GM12872 (cell line): ENCODE measurements around the gene MYH10.
A peak's percentile ranks its signal among the peaks of the same experiment; 100 is the strongest.

Source experiments
- TF ChIP-seq, protein P1 (sequence below): IDR thresholded peaks from 3 replicates; pipeline ENCODE4 v1.5.1; 2011; ENCODE audit warnings: low read depth, mild to moderate bottlenecking, low read length, moderate library complexity; ENCODE audit not compliant: insufficient read depth

Gene MYH10

DNA sequence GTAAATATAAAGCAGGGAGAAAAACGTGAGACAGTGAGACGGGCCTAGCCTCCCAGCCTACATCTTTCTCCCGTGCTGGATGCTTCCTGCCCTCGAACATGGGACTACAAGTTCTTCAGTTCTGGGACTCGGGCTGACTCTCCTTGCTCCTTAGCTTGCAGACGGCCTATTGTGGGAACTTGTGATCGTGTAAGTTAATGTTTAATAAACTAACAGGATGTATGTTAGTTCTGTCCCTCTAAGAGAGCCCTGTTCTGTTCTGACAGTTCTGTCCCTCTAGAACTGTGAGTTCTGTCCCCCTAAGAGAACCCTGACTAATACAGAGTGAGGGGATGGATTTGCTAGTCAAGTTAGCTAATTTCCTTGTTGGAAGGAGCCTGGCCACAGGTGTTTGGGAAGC is 16.7 kb upstream of the MYH10 start:
- TF ChIP-seq, protein P1, sequence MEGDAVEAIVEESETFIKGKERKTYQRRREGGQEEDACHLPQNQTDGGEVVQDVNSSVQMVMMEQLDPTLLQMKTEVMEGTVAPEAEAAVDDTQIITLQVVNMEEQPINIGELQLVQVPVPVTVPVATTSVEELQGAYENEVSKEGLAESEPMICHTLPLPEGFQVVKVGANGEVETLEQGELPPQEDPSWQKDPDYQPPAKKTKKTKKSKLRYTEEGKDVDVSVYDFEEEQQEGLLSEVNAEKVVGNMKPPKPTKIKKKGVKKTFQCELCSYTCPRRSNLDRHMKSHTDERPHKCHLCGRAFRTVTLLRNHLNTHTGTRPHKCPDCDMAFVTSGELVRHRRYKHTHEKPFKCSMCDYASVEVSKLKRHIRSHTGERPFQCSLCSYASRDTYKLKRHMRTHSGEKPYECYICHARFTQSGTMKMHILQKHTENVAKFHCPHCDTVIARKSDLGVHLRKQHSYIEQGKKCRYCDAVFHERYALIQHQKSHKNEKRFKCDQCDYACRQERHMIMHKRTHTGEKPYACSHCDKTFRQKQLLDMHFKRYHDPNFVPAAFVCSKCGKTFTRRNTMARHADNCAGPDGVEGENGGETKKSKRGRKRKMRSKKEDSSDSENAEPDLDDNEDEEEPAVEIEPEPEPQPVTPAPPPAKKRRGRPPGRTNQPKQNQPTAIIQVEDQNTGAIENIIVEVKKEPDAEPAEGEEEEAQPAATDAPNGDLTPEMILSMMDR = no peak

DNA sequence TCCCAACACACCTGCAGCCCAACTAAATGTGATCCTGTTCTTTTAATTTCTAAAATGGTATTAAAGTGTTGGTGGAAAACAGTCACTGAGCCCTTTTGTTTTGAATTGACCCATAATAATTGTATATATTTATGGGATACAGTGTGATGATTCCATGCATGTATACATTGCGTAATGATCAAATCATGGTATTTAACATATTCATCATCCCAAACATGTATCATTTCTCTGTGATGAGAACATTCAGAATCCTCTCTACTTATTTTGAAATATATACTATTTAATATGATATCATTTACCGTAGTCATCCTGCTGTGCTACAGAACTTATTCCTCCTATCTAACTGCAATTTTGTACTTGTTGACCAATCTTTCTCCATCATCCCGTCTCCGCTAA is 14.0 kb upstream of the MYH10 start:
- TF ChIP-seq, protein P1 = no peak

DNA sequence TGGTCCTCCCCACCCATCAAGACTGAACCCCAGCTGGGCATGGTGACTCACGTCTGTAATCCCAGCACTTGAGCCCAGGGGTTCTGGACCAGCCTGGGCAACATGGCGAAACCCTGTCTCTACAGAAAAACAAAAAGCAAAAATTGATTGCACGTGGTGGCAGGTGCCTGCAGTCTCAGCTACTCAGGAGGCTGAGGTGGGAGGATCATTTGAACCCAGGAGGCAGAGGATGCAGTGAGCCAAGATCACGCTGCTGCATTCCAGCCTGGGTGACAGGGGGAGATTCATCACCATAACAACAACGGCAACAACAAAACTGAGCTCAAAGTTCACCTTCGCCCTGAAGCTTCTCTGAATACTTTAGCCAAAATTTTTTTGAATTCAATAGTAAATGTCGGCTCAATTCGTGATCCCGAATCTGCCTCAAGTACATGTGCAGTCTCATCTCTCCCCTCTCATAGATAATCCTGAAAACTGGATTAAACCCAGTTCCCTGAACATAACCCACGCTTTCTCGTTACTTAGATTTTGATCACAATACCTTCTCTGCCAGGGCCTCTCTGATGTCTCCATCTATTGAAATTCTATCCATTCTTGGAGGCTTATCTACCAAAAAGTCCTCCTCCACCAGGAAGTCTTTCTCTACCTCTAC is 13.5 kb upstream of the MYH10 start:
- TF ChIP-seq, protein P1 = no peak

DNA sequence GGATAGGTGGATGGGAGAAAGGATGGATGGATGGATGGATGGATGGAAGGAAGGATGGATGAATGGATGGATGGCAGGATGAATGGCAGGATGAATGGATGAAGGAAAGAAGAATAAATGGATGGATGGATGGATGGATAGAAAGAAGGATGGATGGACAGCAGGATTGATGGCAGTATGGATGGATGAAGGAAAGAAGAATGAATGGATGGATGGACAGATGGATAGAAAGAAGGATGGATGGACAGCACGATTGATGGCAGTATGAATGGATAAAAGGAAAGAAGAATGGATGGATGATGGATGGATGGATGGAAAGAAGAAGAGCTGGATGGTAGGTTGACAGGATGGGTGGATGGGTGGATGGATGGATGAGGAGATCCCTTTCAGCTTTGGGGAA is 9.2 kb upstream of the MYH10 start:
- TF ChIP-seq, protein P1 = no peak

GRCh38 chr17:8632061-8632460 is 1.5 kb upstream of the MYH10 start:
- TF ChIP-seq, protein P1 = no peak

GRCh38 chr17:8631554-8631877 is 991 bp upstream of the MYH10 start:
- TF ChIP-seq, protein P1 = no peak

DNA sequence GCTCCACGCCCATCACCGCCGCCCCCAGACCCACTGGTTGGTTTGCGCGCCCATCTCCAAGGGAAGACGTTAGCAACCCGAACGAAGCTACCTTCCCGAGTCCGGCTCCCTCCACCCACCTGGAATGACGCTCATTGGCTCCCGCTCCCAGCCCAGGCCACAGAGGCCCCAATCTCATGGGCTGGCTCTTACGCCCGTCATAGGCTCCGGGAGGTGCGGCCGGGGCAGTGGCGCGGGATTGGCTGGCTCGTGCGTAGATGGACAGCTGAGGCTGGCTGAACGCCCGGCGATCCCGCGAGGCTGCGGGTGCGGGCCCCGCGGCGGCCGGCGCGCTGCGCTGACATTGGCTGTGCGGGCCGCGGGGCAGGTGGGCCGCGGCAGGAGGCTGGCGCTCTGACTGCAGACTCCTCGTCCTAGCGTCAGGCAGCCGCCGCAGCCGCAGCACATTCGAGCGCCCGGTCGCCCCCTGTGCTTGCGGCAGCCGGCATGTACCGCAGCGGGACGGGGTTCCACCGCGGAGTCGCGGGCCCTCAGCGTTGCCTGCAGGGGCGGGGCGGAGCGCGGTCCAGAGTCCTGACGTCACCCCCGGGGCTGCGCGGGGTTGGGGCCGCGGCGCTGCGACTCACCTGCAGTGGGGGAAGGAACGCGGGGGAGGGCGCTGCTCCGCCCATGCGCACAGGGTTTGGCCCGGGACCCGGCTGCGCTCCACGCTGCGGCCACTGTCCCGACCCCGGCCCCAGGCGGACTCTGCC is 453 bp upstream of the MYH10 start:
- TF ChIP-seq, protein P1 = peak; percentile 23; the same call in 1 of the 3 replicates
